Activated CD8-positive, alpha-beta memory T cell treated with anti-CD3 and anti-CD28 coated beads, Interleukin-2, amount 50 U/mL, for 24 hours (primary cell): ENCODE data around the gene MYH15.

Source experiments
- DNase-seq: peaks from one replicate; pipeline ENCODE4 v3.0.0-alpha.2; 2020; ENCODE audit errors: extremely low read depth

Gene MYH15

DNA sequence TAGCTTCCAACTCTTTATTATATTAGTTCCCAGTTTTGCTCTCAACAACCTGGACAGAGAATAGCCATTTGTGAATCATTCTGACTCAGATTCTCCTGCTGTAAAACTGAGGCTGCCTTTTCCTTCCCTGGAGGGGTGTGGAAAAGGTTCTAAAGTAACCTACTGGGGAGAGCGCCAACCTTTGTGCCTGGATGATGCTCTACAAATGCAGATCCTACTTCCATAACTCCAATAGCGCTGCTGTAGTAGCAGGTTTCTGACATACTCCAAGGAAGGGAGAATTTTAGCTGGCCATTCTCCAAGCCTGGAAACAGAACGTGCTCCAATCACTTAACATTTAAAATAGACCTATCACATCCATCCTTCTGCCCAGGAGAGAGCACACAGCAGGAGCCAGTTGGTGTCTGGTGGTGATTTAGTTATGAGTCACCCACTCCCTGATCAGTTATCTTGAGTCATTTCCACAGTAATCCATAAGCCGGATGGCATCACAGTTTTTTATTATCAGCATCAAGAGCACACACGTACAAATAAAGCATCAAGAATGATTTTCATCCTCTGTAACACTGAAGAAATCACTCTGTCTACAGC, 38.3 kb downstream of the MYH15 start:
- no peak for DNase-seq

DNA sequence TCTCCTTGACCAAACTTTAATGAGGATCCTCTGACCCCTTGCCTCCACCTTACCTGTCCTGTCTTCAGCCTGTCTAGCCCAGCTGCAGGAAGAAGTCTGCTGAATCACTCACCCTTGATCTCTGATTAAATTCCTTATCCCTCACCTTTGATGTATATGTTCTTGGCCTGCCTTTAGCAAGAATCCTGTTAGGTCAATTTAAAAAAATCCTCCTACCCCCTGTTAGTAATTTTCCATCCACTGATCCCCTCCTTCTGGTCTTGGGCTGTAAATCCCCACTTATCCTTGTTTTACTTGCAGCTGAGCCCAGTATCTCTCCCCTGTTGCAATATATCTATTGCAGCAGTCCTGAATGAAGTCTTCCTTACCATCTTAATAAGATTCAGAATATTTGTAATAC, 39.0 kb downstream of the MYH15 start:
- no peak for DNase-seq

DNA sequence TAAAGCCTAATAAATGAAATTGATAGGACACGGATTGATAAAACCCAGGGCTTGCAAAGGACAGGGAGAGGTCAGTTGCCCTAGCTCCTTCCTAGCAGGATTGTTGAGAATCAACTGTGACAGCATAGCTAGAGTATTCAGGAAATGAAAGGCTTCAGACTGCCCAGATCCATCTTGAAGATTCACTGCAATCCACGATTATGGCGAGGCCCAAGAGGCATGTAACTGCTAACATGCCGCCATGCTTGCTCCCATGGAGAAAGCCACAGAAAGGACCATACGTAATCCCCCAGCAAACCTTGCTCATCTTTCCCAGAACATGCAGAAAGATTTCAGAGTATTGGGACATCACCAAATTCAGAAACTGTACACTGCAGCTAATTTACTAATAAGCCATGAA, 41.3 kb downstream of the MYH15 start:
- DNase-seq: no peak

DNA sequence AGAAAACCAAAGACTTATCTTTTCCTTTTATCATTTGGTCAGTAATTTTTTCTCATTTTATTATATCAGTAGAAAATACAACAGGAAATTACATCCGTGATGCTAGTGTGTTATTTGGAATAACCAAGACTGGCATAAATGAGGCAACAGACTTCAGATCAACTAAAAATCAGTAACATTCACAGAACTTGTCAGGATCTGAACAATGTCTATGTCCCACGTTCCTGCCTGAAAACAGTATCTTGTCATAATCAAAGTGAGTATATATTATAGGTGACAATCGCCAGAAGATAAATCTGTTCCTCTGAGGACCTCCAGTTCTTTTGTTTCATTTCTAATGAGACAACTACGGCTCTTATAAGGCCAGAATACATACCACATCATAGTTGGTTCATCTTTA, 41.8 kb downstream of the MYH15 start:
- DNase-seq: no peak

DNA sequence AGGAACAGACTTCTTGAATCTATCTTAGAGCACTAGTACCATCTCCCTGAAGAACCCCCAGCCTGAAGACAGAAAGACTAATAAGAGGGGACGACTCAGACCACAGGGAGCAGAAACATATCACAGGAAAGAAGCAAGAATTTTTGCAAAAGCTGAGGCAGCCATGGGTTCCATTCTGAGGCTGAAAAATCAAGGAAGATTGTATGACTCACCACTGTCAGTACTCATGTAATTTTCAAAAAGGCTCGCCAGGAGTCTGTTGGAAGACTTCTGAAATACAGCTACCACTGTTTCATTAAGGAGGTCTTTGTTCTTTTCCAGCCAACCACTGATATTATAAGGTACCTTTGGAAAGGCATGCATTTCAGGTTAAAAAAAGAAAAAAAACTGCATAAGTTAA, 47.5 kb downstream of the MYH15 start:
- no peak for DNase-seq

DNA sequence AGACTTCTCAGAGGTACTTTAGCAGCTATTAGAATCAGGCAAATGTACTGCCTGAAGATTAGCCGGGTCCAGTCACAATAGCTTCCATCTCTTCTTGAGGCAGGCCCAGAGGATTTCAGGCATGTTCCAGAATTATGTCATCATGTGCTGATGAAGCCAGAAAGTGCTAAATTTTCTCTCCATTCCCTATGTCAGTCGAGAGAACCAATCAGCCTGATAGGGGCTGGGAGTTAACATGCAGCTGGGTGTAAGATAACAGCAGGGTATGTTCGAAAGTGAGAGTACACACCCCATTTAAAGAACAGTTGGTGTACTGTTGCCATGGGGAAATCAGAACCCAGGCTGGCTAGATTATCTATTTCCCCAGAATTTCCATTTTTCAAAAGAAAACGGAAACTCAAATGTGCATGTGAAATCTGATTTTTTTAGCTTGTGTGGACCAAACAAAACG, 48.7 kb downstream of the MYH15 start:
- DNase-seq: no peak

DNA sequence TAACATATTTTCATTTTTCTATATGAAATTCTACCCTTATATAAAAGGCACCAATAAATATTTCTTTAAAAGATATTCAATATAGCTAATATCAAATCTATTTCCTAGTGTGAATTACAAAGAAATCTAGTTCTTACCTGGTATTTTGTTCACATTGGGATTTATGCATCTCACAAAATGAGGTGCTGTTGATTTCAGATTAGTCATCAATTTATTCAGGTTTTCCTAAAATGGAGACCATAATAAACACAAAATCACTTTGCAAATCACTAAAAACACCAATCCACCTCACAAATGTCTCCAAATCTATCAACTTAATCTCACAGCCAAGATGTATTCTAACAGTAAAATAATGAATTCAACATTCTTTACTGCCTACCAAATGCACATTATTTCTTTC, 51.2 kb downstream of the MYH15 start:
- DNase-seq: no peak

DNA sequence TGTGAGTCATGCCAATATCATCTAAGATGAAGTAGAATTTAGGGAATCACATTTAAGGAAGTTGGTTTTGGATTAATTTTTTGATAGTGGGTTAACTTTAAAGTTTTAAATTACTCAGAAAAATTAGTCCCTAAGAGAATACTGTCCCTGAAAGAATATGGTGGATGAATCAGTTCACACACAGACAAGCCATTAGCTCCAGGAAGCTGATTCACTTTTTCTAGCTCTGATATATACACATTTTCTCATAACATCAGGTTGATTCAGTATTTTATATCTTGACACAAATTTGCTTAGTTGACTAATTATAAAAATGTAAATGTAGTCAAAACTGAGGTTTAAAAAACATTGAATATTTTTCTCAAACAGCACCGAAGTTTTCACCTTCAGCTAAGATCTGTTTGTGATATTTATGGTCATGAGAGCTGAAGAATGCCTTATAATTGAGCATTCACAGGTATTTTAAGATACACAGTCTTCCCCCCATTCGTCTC, 55.1 kb downstream of the MYH15 start:
- DNase-seq: no peak

DNA sequence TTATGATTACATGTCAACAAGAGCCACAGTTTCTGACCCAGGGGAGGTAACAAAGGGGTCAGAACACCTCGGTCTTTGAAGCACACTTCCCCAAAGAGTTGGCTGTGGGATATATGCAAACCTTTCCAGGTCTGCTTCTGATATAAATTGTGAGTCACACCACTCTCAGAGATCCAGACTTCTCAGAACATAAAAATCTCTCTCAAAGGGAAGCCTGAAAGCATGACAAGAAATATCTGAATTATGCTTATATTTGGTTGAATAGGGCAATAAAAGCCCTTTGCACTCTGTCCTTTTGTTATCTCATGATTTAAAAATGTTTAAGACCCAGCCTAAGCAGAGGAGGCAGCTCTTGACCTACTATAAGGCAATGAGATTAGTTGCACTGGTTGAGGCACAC, 56.8 kb downstream of the MYH15 start:
- DNase-seq: no peak

DNA sequence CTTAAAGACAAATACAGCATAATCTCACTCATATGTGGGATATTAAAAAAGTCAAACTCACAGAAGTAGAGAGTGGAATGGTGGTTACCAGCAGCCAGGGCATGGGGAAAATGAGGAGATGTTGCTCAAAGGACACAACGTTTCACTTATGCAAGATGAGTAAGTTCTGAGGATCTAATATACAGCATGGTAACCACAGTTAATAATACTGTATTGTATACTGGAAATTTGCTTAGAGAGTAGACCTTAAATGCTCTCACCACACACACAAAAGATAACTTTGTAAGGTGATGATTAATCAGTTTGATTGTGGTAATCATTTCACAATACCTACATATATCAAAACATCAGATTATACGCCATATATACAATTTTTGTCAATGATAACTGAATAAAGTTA, 60.0 kb downstream of the MYH15 start:
- no peak for DNase-seq

DNA sequence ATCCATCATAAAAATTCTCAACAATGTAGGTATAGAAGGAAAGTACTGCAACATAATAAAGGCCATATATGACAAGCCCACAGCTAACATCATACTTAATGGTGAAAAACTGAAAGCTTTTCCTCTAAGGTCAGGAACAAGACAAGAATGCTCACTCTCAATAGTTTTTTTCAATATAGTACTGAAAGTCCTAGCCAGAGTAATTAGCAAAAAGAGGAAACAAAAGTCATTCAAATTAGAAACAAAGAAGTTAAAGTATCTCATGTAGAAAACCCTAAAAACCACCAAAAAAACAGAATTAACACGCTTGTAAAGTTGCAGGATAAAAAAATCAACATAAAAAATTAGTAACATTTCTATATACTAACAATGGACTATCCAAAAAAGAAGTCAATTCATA, 61.8 kb downstream of the MYH15 start:
- no peak for DNase-seq

DNA sequence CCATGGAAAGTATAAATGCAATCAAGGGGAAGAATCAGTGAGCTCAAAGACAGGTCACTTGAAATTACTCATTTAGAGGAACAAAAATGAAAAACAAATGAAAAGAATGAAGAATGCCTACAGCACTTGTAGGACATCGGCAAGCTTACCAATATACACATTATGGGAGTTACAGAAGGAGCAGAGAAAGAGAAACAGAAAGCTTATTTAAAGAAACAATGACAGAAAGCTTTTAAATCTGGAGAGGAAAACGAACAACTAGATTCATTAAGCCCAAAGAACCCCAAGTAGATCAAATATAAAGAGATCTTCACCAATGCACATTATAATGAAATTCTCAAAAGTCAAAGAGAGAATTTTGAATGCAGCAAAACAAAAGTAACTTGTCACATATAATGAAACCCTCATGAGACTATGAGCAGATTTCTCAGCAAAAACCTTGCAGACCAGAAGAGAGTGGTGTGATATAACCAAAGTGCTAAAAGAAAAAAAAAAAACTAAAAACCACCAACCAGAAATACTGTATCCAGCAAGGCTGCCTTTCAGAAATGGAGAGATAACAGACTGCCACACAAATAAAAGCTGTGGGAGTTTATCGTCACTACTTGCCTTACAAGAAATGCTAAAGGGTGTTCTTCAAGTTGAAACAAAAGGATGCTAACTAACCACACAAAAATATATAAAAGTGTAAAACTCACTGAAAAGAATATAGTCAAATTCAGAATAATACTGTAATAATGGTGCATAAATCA, 63.1 kb downstream of the MYH15 start:
- no peak for DNase-seq

DNA sequence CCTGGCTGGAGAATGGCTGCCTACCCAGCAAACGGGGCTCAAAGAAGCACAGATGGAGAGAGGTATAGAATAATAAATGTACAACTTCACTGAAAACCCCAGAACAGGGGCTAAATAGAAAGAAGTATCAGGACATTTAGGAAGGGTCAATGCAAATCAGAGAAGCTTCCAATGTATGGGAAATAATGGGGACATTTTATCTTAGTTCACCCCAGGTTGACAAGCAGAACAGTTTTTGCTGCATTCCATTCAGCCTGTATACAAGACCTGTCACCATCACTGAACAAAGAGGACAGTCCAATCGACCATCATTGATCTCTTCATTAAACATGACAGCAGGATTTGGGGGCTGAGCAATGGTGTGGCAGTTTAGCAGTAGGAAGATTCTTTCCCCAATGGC, 68.1 kb downstream of the MYH15 start:
- no peak for DNase-seq

DNA sequence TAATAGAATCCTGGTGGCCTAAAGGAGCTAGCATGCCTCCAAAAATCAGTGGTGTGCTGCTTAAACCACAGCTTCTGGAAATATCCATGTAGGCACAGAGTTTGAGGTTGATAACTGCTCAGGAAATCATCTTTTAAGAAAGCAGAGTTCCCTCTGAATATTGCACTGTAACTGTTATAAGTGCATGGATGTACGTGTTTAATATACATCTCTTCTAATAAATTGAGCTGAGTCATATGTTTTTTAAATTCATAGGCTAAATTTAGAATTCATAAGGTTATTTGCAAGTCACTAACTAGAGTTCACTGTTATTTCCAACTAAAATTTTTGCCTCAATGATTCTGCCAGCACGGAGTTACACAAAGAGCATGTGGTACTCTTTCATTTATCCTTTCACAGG, 68.9 kb downstream of the MYH15 start:
- no peak for DNase-seq

DNA sequence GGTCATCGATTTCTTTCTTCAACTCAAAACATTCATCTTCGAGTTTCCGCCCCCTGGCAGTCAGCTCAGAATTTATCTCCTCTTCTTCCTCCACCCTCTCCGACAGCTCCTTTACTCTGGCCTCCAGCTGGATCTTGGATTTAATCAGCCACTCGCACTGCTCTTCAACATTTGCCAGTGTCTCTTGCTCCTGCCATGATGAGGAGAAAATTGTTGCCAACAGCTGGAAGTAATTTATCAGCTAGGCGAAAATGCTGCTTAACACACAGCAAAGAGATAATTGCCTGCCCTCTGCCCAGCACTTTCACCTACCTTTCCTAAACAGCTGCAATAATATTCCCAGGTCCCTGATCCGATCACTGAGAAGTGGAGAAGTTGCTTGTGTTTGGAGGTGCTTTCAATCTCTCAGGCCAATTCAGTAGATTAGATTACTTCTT, 69.3 kb downstream of the MYH15 start:
- no peak for DNase-seq

DNA sequence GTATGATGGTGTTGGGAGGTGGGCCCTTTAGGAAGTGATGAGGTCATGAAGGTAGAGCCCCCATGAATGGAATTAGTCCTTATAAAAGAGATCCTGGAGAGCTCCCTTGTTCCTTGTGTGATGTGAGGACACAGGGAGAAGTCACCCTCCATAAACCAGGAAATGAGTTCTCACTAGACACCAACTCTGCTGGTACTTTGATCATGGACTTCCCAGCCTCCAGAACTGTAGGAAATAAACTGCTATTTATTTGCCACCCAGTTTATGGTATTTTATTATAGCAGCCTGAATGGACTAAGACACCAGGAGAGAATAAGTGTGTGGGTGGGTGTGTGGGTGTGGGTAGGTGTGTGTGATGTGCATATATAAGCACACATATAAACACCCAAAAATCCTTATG, 71.9 kb downstream of the MYH15 start:
- DNase-seq: no peak

DNA sequence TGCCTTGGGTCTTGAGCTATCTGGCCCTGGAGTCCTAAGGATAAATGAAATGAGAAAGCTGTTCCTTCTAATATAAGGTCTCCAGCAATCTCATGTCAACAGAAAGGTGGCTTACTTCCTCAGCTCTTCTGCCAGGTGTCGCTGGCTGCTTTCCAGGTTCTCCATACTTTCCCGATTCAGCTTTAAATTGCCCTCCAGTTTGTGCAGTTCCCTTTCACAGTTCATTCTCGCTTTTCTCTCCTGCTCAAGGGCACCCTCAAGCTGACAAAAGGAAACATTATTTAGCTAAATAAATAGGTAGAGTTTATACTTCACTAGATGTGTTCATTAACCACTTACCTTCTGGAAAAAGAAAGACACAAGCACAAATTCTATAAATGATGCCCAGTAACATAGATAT, 73.0 kb downstream of the MYH15 start:
- DNase-seq: no peak

DNA sequence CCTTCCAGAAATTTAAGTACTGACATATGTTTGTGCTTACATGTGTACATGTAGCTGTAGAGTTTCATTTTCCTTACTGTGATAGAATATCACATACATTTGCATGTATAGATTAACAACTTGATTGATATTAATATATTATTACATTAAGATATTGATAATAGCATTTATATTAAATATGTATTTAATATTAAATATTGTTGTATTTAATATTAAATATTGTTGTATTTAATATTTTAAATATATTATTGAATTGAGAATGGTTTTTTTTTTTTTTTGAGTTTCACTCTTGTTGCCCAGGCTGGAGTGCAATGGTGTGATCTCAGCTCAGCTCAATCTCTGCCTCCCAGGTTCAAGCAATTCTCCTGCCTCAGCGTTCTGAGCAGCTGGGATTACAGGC, 76.5 kb downstream of the MYH15 start:
- no peak for DNase-seq

DNA sequence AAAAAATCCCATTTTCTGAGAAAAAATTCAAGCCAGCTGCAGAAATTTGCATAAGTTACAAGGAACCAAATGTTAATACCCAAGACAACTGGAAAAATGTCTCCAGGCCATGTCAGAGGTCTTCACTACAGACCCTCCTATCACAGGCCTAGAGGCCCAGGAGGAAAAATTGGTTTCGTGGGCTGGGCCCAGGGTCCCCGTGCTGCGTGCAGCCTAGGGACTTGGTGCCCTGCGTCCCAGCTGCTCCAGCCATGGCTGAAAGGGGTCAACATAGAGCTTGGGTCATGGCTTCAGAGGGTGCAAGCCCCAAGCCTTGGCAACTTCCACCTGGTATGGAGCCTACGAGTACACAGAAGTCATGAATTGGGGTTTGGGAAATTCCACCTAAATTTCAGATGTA, 78.0 kb downstream of the MYH15 start:
- DNase-seq: no peak

DNA sequence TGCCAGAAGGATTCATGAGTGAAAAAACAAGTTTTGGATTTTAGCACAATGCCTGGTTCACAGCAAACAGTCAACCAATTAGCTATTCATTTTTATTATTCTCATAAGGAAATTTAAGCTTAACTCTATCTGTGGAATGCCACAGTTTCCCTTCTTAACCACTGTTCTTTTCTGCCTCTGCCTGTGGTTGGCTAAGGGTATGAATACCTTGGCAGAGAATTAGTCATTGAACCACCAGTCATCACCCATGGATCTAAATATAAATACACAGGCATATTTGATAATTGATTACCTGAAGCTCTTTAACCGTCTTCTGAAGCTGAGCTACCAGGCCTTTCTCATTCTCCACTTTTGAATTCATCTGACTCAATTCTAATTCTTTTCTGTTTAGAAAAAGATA, 79.9 kb downstream of the MYH15 start:
- no peak for DNase-seq

DNA sequence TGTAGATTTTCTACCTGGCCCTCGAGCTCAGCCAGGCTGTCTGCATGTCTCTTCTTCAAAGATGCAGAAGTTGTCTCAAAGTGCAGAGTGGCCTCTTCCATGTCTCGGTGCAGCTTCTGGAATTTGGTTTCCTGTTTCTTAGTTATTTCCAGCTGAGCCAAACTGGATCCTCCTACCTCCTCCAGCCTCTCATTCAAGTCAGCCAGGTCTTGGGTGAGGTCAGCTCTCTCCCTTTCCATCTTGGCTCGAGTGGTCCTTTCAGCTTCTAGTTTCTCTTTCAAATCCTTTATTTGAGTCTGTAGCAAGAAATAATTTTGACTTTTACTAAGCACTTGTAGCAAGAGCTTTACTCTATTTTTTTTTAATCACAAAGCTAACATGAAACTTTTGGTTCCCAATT, 81.8 kb downstream of the MYH15 start:
- no peak for DNase-seq

DNA sequence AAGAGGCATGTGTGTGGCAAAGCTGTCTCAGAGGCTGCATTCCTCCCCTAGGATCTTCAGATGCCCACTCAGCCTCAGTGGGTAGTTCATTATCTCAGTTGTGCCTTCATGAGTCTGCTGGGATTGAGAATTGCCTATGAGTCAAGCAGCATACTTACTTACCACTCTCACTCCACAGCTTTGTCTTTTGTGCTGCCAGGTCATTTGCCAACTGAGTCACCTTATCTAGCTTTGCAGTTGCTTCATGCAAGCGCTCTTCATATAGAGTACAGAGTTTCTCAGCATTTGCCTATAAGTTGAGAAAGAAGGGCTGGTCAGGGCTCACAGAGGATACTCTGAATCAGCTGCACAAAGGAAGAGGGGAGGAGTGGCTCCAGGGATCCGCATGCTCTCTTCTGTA, 89.5 kb downstream of the MYH15 start:
- no peak for DNase-seq

DNA sequence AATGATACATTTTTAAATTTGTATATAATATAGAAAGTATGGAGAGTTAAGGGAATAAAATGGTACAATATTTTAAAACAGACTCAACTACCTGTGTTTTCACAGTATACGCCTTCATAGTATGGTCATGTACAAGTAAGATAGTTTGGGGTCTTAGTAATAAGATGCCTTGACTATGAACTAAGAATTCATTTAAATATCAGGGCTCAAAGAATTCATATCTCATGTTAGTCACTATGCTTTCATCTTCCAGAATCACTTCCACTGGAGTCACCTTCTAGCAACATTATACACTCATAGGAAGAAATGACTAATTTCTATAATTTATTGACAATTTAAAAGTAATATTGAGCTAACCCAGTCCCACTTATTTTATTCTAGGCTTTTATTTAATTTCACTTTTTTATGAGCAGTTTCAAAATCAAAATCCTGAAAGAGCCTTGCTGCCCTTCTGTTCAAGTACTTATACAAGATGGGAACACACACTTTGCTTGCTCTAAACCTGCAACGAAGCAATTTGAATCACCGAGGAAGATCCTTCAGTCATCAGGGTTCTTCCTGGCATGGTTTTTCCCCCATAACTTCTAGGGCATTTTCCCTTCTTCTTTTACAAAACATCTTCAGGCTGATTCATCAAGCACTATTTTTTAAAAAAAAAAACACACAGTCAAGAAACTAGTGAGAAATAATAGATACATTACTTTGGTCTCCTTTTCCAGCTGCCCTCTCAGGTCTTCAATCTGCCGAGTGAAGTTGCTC, 94.1 kb downstream of the MYH15 start:
- no peak for DNase-seq
